Metanephros (tissue), 2 donors: ENCODE data around the gene IL36A. TPM values are rescaled to one million over a fixed set of nuclear protein-coding genes. Genes with fewer than 3 reads are reported as not detected.

Experiments
- small RNA-seq: library from RNA; depleted of rRNA; stranded (forward); fragments of <200 nt; gene quantifications from one replicate; pipeline ENCODE3, GENCODE V24; 2014; ENCODE audit warnings: low replicate concordance
- total RNA-seq: library from RNA; depleted of rRNA; stranded (reverse); fragments of >200 nt; gene quantifications from one replicate; pipeline ENCODE4 v1.2.3, GENCODE V29; 2014

The IL36A gene
- total RNA-seq, result not detected

DNA sequence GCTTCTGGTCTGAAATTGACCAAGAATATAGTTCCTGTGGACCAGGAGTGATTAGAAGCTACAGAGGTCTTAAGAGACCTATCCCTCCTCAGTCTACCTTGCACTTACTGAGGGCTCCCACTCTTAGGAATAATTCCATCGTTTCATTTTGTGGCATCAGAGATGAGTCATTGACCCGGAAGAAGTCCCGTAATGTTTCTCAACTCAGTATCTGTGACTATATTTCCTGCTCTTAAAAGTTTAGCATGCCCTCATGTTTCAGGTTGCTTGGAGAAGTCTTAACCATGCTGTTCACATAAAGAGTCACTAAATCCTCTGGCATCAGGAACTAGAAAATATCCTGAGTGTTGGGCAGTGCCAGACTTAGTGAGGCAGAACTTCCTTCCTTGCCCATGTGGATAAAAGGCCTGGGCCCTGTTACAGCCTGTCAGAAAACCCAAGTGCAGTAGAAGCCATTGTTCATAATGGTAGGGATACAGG lies at the start of gene IL36A:
TSS of gene IL36A (plus strand) at position 430 of the 480 bp plus-strand sequence. CDS start 413 bp downstream, outside the sequence.

GRCh38 chr2:112977559-112978056 lies 27.7 kb upstream of the IL36A start, which contains the start of gene IL36G:
Gene IL36G (plus strand): TSS chr2:112978006. CDS start chr2:112978639, 633 bp downstream.

DNA sequence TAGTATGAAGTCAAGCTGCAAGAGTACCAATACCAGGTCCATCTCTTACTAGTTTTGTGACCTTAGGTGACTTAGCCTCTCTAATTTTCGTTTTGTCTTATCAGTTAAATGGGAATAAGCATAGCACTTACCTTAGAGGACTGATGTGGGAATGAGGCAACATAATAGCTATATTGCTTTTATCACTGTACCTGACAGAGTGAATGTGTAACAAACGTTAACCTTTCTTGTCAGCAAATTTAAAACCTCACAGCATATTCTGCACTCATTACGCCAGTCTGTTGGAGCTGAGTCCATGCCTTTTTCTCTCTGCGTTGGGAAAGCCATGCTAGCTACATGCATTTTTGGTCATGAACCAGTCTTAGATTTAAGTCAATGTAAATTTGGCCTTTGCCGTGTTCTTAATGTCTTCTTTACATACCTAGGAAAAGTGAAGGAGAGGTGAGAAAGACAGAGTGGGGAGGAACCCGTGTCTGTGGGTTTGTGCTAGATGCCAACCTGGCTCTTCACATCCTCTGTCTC lies 47.2 kb downstream of the IL36A start, which contains the start of gene IL36B:
TSS of gene IL36B (minus strand) at position 472 of the 522 bp plus-strand sequence.

Small RNA genes within 50 kb of the gene (small RNA-seq; reads per million reads assigned to genes)
- not detected for gene HMGN2P23

Other genes starting within 250 kb of the IL36A start
- 8.2 TPM for gene CKAP2L, start 240.8 kb upstream of the IL36A start, total RNA-seq
- gene IL1A, start 221.0 kb upstream of the IL36A start, total RNA-seq, result 0.41 TPM
- gene IL1B, start 168.7 kb upstream of the IL36A start, total RNA-seq, result 0.88 TPM
- not detected for gene IL37, start 94.3 kb upstream of the IL36A start, total RNA-seq
- gene IL36G, start 27.5 kb upstream of the IL36A start, total RNA-seq, result not detected
- not detected for gene IL36B, start 47.4 kb downstream of the IL36A start, total RNA-seq
- not detected for gene IL36RN, start 53.7 kb downstream of the IL36A start, total RNA-seq
- gene IL1F10, start 62.5 kb downstream of the IL36A start, total RNA-seq, result not detected
- 6.0 TPM for gene IL1RN, start 122.1 kb downstream of the IL36A start, total RNA-seq
- 18.4 TPM for gene PSD4, start 168.5 kb downstream of the IL36A start, total RNA-seq